Fibroblast of skin of right quadriceps (primary cell): ENCODE data around the gene PPFIA2.
A peak's percentile ranks its signal among the peaks of the same experiment; 100 is the strongest.

ENCODE experiments used
- DNase-seq: peaks from one replicate; pipeline ENCODE4 v3.0.0-alpha.2; 2013

The PPFIA2 gene

DNA sequence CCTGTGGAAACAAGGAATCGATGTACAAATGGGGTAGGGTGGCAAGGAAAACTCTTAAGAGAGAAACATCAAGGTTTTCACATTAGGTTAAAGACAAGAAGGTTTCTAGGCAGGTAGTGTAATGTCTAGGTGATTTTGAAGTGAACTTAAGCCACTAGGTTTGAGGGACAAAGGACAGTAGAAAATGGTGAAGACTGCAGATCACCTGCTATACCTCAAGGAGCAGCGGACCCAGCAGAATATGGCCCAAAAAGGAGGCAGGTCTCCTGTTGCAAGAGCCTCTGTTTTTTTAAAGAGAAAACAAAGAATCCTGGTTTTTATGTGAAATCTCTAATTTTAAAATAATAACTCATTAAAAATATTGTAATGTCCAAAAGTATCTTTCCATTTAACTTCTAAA is 503.2 kb downstream of the PPFIA2 start:
- no peak for DNase-seq

- no peak for DNase-seq
Observed at GRCh38 chr12:81255456-81255855, 503.7 kb downstream of the PPFIA2 start.

- DNase-seq = no peak
Observed at GRCh38 chr12:81253360-81253759, 505.8 kb downstream of the PPFIA2 start.

GRCh38 chr12:81252228-81252627 is 506.9 kb downstream of the PPFIA2 start:
- DNase-seq = peak; percentile 24

DNA sequence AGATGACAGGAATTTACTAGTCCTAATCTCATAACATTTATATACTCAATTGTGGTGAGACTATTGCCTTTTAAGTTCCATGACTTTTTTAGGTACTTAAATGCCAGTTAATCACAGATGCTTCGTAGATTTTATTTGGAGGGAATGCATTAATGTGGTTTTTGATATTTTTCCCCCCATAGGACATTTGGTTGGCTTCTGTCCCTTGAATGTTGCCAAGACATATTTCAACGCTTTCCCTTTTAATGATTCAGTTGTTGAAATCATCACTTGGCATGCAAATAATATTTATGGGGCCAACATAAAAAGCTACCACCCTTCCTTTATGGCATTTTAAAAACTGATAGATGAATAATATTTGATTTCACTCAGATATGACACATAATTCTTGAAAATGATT is 509.2 kb downstream of the PPFIA2 start:
- peak; percentile 35 for DNase-seq

DNA sequence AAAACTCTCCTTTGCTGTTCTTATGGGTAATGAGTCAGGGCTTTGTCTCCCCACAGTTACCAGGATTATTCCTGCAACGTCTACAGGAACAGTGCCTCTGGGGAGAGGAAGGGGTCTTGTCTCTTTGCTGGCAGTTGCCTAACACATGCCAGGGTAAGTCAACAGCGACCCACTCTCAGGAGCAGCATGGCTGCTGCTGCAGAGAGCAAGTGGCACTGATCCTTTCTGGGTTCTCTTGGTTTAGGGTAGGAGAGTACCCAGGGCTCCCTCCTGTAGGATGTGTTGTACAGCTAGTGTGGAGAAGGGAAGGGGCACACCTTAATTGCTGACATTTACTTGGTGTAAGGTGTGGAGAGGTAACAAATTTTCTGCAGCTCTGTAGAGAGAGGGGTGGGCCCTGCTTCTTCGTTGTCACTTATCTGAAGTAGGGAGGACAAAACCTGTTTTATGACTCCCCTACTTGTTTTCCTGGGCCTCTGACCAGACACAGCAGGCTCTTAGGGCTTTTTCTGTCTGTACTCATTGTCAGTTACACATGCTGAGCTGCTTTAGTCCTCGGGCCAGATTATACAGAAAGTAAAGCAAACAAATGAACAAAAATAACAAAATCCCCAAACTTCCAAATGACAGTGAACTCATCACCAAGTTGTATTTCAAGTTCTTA is 513.1 kb downstream of the PPFIA2 start:
- DNase-seq = no peak

- no peak for DNase-seq
Observed at GRCh38 chr12:81245458-81245857, 513.7 kb downstream of the PPFIA2 start.

GRCh38 chr12:81231574-81232368 is 527.4 kb downstream of the PPFIA2 start:
- DNase-seq = no peak

GRCh38 chr12:81229759-81230158 is 529.4 kb downstream of the PPFIA2 start:
- DNase-seq = no peak

DNA sequence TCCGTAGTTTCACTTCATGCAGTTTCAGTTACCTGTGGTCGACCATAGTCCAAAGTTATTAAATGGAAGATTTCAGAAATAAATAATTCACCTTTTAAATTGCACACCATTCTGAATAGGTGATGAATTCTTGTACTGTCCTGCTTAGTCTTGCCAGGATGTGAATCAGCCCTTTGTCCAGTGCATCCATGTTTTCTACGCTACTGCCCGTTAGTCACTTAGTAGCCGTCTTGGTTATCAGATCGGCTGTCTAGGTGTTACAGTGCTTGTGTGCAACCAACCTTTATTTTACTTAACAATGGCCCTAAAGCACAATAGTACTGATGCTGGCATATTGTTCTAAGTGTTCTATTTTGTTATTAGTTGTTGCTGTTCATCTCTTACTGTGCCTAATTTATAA is 534.5 kb downstream of the PPFIA2 start:
- no peak for DNase-seq

- DNase-seq = peak; percentile 85
Observed at GRCh38 chr12:81222846-81223592, 536.1 kb downstream of the PPFIA2 start.

GRCh38 chr12:81221681-81222080 is 537.5 kb downstream of the PPFIA2 start:
- peak; percentile 11 for DNase-seq

GRCh38 chr12:81216739-81217138 is 542.4 kb downstream of the PPFIA2 start:
- no peak for DNase-seq

DNA sequence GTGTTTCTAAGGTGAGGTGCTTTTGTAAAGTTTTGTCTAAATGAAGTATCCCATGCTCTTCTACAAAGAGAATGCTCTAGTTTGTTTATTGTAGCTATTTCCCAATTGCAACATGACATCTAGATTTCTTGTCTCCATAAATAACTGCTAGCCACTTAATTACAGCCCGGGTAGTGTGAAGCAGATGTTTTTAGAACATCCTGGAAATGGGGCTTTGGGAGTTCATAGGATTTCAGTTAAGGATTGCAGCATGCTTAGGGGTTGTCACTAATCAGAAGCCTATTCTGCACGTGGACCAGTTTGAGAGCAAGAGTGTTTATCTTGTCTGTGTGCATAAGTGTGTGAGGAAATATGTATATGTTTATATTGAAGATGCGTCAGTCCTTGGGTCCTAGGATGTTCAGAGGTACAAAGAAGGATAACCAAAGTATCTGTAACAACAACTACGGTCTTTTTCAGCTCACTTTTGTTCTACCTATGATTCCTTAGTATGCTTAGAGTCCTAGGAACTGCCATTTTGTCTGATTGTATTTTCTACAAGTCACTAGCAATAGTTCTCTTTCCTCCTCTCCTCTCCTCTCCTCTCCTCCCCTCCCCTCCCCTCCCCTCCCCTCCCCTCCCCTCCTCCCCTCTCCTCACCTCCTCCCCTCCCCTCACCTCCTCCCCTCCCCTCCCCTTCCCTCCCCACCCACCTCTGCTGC is 546.0 kb downstream of the PPFIA2 start:
- DNase-seq = peak; percentile 66

DNA sequence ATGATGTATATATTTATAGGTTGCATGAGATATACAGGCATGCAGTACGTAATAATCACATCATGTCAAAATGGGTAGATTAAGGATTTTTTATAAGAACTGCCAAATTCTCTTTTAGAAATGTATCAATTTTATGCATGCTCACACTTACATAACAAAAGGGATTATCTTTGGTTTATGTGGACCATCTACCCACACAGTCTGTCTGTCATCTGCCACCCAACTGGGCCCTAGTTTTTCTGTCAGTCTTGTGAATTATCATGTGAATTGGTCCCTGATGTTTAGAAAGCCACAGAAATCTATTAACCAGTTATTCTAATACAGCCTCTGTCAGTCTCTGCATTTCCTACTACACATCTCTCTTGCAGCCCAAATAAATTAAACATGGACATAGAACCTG is 547.8 kb downstream of the PPFIA2 start:
- DNase-seq = no peak

DNA sequence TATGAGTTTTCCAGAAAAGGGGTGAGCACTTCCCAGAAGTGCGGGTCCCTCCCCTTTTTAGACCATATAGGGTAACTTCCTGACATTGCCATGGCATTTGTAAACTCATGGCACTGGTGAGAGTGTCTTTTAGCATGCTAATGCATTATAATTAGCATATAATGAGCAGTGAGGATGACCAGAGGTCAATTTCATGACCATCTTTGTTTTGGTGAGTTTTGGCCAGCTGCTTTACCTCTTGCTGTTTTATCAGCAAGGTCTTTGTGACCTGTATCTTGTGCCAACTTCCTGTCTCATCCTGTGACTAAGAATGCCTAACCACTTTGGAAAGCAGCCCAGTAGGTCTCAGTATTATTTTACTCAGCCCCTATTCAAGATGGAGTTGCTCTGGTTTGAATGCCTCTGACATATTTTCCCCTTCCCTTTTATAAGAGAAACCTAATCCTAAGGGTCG is 549.4 kb downstream of the PPFIA2 start:
- DNase-seq = peak; percentile 65

DNA sequence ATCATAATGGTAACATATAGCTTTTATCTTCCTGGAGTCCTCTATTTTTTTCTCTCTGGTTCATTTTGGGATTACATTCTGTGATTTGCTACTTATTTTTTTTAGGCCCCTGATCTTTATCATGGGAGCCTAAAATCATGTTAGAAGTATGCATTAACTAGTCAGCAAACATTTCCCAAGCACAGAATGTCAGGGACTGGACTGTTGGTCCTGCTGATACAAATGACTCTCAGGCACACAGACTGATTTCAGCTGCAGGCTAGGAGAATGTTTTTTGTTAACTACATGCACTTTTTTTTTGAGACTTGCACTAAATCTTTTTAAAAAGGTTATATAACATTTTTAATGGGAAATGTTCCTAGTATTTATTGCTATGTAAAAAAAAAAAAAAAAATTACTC is 550.1 kb downstream of the PPFIA2 start:
- peak; percentile 67 for DNase-seq

DNA sequence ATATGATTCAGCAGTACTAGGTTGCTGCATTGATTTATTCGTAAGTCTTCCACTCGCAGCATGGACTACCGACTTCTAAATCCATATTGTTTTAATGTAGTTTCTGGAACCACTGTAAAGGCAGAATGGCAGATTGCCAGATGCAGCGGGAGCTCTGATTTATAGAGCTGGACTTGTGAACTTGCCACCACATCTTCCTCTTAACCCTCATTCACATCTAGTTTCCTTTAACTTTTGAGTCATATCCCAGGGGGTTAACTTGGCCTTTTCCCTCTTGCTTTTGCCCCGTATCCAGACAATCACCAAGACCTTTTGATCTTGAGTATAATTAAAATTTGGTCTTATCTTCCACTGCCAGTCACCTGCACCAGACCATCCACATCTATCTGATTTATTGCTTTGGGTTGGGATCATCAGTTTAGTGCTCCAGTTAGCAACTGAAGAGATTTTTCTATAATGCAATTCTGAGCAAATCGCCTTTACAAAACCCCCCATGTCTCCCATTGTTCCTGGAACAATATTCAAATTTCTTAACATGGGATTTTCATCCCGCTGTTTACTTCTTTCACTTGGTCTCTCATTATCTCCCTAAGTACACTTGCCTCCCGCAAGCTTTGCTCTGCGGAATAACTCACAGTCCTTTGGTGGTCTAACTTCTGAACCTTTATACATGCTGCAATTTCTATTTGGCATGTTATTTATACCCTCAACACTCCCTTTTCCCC is 550.8 kb downstream of the PPFIA2 start:
- DNase-seq = peak; percentile 91
